Neutrophil (primary cell): ENCODE data around the gene CDH13.

Experiments used
- H3K27ac ChIP-seq: fragments of 200-600 bp; sonication (generic); 2 replicates; pipeline ENCODE4 v1.5.1; 2016; ENCODE audit warnings: mild to moderate bottlenecking, moderate library complexity
- H3K27me3 ChIP-seq: fragments of 200-600 bp; sonication (generic); 2 replicates; pipeline ENCODE4 v1.6.0; 2016; ENCODE audit warnings: mild to moderate bottlenecking
- H3K36me3 ChIP-seq: fragments of 200-600 bp; sonication (generic); 2 replicates; pipeline ENCODE4 v1.5.1; 2017
- H3K4me1 ChIP-seq, 2 experiments: fragments of 200-600 bp in 1 of 2; sonication (generic) in 1 of 2; 1 replicate in 1 of 2; 2 replicates in 1 of 2; pipeline versions ENCODE4 v1.5.1 to v1.6.1; 2013 to 2016; ENCODE audit warnings: low read depth in 1 of 2, low read length in 1 of 2, mild to moderate bottlenecking in 1 of 2, moderate library complexity in 1 of 2; ENCODE audit not compliant: control insufficient read depth in 1 of 2, insufficient read depth in 1 of 2
- H3K4me3 ChIP-seq, 2 experiments: fragments of 200-600 bp in 1 of 2; sonication (generic) in 1 of 2; 1 replicate in 1 of 2; 2 replicates in 1 of 2; pipeline ENCODE4 v1.5.1; 2013 to 2016; ENCODE audit warnings: low read depth in 1 of 2, low read length in 1 of 2, mild to moderate bottlenecking in 1 of 2, moderate library complexity in 1 of 2
- H3K9me3 ChIP-seq: fragments of 200-600 bp; sonication (generic); 2 replicates; pipeline ENCODE4 v1.5.1; 2016
- CTCF ChIP-seq: fragments of 200-600 bp; sonication (generic); IDR thresholded peaks from 2 replicates; pipeline ENCODE4 v1.5.1; 2016; ENCODE audit warnings: antibody characterized with exemption

CDH13 gene

GRCh38 chr16:83661656-83662055 lies 1034.9 kb downstream of the CDH13 start:
- H3K27ac ChIP-seq: no peak overlapping the region
- no peaks in the 10 kb centered on the region for H3K4me1 ChIP-seq
- no peak overlapping the region for H3K4me3 ChIP-seq
- H3K36me3 ChIP-seq: no peaks in the 10 kb centered on the region
- H3K27me3 ChIP-seq: no peaks in the 10 kb centered on the region
- H3K9me3 ChIP-seq: no peaks in the 10 kb centered on the region
- no peak for TF ChIP-seq CTCF

- Histone ChIP-seq H3K4me1 (no peaks in the 10 kb centered on the region), H3K27ac (no peak overlapping the region)
- TF ChIP-seq CTCF: no peak
These were observed 1039.7 kb downstream of the CDH13 start for GRCh38 chr16:83666449-83666848.

GRCh38 chr16:83669456-83669855 lies 1042.7 kb downstream of the CDH13 start:
- no peak overlapping the region for H3K27ac ChIP-seq
- no peaks in the 10 kb centered on the region for H3K4me1 ChIP-seq
- TF ChIP-seq CTCF: no peak
- H3K4me3 ChIP-seq: no peak overlapping the region
- H3K36me3 ChIP-seq: no peaks in the 10 kb centered on the region
- no peaks in the 10 kb centered on the region for H3K27me3 ChIP-seq
- H3K9me3 ChIP-seq: no peaks in the 10 kb centered on the region

More at GRCh38 chr16:83666449-83666848, 1039.7 kb downstream of the CDH13 start:
- H3K9me3 ChIP-seq: no peaks in the 10 kb centered on the region
- no peaks in the 10 kb centered on the region for H3K27me3 ChIP-seq
- no peaks in the 10 kb centered on the region for H3K36me3 ChIP-seq
- H3K4me3 ChIP-seq: no peak overlapping the region

- no peaks in the 10 kb centered on the region for H3K9me3 ChIP-seq
- H3K27ac ChIP-seq: no peak overlapping the region
- TF ChIP-seq CTCF: no peak
- H3K4me3 ChIP-seq: no peak overlapping the region
- H3K27me3 ChIP-seq: peaks cover 4% of the 10 kb centered on the region
- H3K4me1 ChIP-seq: no peaks in the 10 kb centered on the region
- no peaks in the 10 kb centered on the region for H3K36me3 ChIP-seq
These were observed 1048.3 kb downstream of the CDH13 start for GRCh38 chr16:83674931-83675535.

- peaks cover 10% of the 10 kb centered on the region for H3K27me3 ChIP-seq
These were observed 1049.3 kb downstream of the CDH13 start for GRCh38 chr16:83676086-83676485.

More at GRCh38 chr16:83676086-83676485, 1049.3 kb downstream of the CDH13 start:
- Histone ChIP-seq H3K4me3 (no peak overlapping the region), H3K27ac (no peak overlapping the region), H3K4me1 (no peaks in the 10 kb centered on the region), H3K36me3 (no peaks in the 10 kb centered on the region), H3K9me3 (no peaks in the 10 kb centered on the region)
- no peak for TF ChIP-seq CTCF
